GM11168 (cell line): ENCODE results near the gene NFAM1.

Experiments used
- in situ Hi-C: fragments of 300-500 bp; cut with MboI; formaldehyde crosslinking; loops from one replicate; pipeline ENCODE4 v1.12.0; 2022; ENCODE audit warnings: low sequenced_read_pairs; ENCODE audit not compliant: unreplicated experiment

Gene NFAM1

GRCh38 chr22:42418811-42419242 is 13.4 kb downstream of the NFAM1 start:
- in situ Hi-C loops = no loop called here

GRCh38 chr22:42417645-42418305 is 14.4 kb downstream of the NFAM1 start:
- in situ Hi-C loops = no loop called here

GRCh38 chr22:42416671-42417230 is 15.5 kb downstream of the NFAM1 start:
- in situ Hi-C loops = no loop called here

DNA sequence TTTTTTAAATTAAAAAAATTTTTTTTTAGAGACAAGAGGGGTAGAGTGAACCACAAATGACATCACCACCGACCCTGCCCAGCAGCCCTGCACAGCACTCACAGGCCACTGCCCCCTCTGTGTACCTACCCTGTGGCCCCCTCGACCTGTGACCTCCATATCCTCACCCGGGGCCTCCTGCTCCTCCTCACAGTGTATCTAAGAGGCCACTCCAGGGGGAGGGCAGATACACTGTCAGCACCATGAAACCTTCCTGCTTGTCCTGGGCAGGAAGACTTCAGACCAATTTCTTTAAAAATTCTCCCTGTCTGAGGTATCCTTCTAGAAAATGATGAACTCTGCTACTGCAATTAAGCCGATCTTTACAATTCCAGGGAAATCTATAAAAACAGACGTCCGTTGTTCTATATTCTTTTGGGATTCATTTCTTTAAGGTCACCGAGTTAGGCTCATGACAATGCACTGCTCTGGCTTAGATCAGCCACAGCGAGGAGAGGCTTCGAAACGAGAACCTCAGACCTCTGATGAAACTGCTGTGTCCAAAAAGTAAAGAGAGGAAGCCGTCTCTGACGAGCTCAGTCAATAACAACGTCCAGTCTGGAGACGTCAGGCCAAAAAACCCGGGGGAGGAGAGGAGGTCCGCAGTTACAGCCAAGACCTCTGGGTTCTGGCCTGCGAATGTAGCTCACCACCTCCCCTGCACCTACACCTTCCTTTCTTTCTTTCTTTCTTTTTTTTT is 17.5 kb downstream of the NFAM1 start:
- in situ Hi-C loops = no loop called here

GRCh38 chr22:42414021-42414420 is 18.2 kb downstream of the NFAM1 start:
- in situ Hi-C loops = no loop called here

GRCh38 chr22:42412744-42413333 is 19.4 kb downstream of the NFAM1 start:
- in situ Hi-C loops = no loop called here

- in situ Hi-C loops = no loop called here
These were observed 21.5 kb downstream of the NFAM1 start for GRCh38 chr22:42410708-42411107.

- in situ Hi-C loops = no loop called here
These were observed 23.2 kb downstream of the NFAM1 start for GRCh38 chr22:42408810-42409529.

DNA sequence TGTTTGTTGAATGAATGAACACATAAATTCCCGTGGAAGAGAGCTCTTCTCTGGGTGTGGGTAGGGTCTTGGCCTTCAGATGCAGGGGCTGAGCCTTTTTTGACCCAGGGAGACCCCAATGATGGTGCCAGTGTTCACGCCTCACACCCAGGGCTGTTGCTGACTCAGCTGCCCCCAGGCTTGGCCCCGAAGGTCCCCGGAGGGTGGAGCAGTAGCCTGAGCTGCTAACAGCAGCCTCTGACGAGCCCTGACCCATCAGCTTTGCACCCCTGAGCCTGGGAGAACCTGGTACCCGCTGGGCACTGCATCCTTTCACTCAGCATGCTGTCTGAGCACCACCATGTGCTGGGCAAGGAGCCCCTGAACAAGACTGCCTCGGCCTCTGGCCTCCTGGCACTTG is 23.9 kb downstream of the NFAM1 start:
- in situ Hi-C loops = no loop called here

- in situ Hi-C loops = no loop called here
These were observed 27.9 kb downstream of the NFAM1 start for GRCh38 chr22:42404266-42404665.

DNA sequence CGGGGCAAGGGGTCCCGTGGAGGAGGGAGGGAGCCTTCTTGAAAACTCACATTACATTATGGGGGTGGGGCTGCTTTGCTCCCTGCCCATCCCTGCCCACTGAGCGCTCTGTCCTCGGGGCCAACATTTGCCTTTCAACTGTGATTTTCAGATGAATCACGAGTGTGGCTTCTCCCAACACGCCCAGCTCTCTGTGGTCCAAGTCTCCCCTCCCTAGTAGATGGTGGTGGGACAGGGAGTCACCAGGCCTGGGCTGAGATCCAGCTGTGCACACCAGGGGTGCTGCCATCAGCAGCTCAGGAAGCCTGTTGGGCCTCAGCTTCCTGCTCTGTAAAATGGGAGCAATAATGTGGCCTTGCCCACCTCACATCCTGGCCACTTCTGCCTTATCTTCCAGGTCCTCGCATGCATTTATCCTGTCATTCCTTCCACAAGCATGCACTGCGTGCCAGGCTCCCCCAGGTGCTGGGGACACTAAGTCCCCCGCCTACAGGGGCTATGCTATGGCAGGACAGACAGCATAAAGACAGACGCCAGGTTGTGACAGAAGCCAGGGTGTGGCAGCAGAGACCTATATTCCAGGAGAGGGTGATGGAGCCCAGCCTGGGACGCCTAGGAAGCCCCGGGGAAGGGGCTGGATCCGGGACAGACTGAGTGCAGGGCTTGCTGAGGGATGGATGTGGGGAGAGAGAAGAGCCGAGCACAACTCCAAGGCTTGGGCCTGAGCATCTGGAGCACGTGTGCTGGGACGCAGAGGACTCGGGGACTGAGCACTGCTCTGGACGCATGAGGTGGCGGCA is 30.5 kb downstream of the NFAM1 start:
- in situ Hi-C loops = no loop called here

- in situ Hi-C loops = no loop called here
These were observed 31.2 kb downstream of the NFAM1 start for GRCh38 chr22:42400811-42401534.

- in situ Hi-C loops = no loop called here
These were observed 32.6 kb downstream of the NFAM1 start for GRCh38 chr22:42399315-42400271.

DNA sequence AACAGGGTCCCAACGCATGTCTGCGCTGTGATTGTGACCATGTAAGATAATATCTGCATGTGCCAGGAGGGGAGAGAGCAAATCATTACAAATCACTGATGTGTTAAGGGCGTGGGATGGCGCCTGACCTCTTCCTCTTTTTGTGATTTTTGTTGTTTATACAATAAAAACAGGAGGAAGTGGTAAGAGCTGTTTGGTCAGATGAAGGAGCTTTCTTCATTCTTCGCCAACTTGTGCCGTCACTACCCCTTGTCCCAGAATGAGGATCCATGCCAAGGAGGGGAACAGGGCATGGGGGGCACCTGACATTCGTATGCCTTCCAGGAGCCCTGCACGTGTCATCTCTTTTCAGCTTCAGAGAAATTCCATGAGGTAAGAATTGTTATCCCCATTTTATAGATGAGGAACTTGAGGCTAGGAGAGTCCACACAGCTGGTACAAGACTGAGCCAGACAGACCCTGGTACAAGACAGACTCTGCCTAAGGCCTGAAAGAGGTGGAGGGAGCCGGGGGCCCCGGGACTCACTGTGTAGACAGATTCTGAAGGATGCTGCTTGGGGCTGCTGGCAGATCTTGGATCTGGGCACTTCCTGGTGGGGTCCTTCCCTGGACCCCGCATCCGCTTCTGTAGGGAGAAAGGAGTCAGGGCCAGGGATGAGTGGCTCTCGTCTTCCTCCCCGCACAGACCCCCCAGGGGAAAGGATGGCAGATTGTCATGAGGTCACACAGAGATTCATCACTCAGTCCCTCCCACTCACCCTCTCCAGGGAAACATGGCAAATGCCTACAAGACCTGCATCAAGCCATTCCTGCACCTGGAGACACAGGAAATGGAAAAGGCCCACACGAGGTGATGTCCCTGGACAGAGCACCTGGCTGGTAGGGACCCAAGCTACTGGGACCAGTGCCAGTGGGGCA is 34.6 kb downstream of the NFAM1 start:
- in situ Hi-C loops = no loop called here

GRCh38 chr22:42396621-42397331 is 35.4 kb downstream of the NFAM1 start:
- in situ Hi-C loops = no loop called here

DNA sequence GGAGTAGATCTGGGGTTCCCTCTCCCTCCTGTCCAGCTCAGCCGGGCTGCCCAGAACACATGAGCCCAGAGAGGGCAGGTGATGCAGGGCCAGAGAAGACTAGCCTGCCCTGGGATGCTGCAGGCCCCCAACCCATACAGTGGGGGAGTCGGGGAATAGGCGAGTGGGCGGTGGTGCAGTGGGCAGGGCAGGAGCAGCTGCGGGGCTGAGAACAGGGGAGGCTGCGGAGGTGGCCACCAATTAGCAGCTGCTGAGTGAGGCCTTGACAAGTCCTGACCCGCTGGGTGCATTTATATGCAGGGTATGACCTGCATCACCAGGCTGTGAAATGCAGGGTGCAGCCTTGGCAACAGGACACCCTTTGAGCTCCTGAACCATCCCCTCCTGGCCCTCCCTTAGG is 43.1 kb downstream of the NFAM1 start:
- in situ Hi-C loops = no loop called here
